OCI-LY1 (cell line): ENCODE measurements around the gene GRK5.

Experiments
- EZH2 ChIP-seq: fragments of 200-600 bp; sonication (generic), shearing (Covaris generic); IDR thresholded peaks from 2 replicates; pipeline ENCODE4 v1.8.0; 2017; ENCODE audit warnings: borderline replicate concordance, mixed run types, mild to moderate bottlenecking, antibody characterized with exemption, low read length, moderate library complexity, mixed read lengths
- TF ChIP-seq, protein P1 (sequence below): fragments of 200-600 bp; sonication (generic), shearing (Covaris generic); IDR thresholded peaks from 2 replicates; pipeline ENCODE4 v1.5.1; 2017; ENCODE audit warnings: mild to moderate bottlenecking, antibody characterized with exemption, low read length, moderate library complexity, mixed read lengths

DNA sequence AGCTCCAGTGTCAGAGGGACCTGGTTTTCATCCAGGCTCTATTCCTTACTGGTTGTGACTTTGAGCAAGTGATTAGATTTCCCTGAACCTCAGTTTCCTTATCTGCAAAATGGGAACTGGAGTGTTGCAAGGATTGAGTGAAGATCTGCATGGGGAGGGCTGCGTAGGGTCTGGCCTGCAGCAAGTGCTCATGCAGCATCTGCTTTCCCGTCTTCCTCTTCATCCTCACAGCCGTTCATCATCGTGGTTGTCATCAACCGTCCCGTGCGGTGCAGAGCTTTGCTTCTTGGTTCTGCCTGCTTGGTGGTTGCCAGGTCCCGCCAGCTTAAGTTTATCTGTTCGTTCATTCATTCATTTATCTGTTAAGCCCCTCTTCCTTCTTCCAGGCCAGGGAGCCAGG is 135.0 kb downstream of the GRK5 start:
- TF ChIP-seq, protein P1, sequence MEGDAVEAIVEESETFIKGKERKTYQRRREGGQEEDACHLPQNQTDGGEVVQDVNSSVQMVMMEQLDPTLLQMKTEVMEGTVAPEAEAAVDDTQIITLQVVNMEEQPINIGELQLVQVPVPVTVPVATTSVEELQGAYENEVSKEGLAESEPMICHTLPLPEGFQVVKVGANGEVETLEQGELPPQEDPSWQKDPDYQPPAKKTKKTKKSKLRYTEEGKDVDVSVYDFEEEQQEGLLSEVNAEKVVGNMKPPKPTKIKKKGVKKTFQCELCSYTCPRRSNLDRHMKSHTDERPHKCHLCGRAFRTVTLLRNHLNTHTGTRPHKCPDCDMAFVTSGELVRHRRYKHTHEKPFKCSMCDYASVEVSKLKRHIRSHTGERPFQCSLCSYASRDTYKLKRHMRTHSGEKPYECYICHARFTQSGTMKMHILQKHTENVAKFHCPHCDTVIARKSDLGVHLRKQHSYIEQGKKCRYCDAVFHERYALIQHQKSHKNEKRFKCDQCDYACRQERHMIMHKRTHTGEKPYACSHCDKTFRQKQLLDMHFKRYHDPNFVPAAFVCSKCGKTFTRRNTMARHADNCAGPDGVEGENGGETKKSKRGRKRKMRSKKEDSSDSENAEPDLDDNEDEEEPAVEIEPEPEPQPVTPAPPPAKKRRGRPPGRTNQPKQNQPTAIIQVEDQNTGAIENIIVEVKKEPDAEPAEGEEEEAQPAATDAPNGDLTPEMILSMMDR = no peak
- TF ChIP-seq EZH2 = no peak
